Inflammatory macrophage (primary cell): Measurements from ENCODE around the gene CSHL1.

Experiments used
- DNase-seq, 2 donors: peaks; one replicate each; pipeline ENCODE4 v3.0.0-alpha.2; 2020 to 2022
- total RNA-seq, 18 experiments: gene quantifications; one replicate each; lab custom pipeline; 2026; ENCODE audit warnings: mixed read lengths in 6 of 18, inconsistent platforms in 2 of 18; lab: John Stamatoyannopoulos, UW

CSHL1 gene
- total RNA-seq = 0 to 0.03 (median 0) reads per million in 18 experiments

- DNase-seq = no peak
Measured at GRCh38 chr17:63911041-63911635, at the start of gene CSHL1. CSHL1 (minus strand) TSS chr17:63911258; CDS start chr17:63911196, 62 bp downstream.

GRCh38 chr17:63960430-63960829 lies 49.4 kb upstream of the CSHL1 start:
- DNase-seq = no peak

GRCh38 chr17:63960006-63960405 lies 48.9 kb upstream of the CSHL1 start:
- no peak for DNase-seq

GRCh38 chr17:63956296-63956920 lies 45.4 kb upstream of the CSHL1 start:
- DNase-seq = no peak

GRCh38 chr17:63955791-63956190 lies 44.7 kb upstream of the CSHL1 start:
- no peak for DNase-seq

GRCh38 chr17:63955232-63955631 lies 44.2 kb upstream of the CSHL1 start:
- no peak for DNase-seq

- DNase-seq = no peak
Measured at GRCh38 chr17:63954402-63955063, 43.5 kb upstream of the CSHL1 start.

- DNase-seq = no peak
Measured at GRCh38 chr17:63950940-63951907, 40.2 kb upstream of the CSHL1 start.

- no peak for DNase-seq
Measured at GRCh38 chr17:63949576-63950250, 38.7 kb upstream of the CSHL1 start.

GRCh38 chr17:63948521-63948920 lies 37.5 kb upstream of the CSHL1 start:
- DNase-seq = no peak

GRCh38 chr17:63947711-63948330 lies 36.8 kb upstream of the CSHL1 start:
- no peak for DNase-seq

- peak; percentile 28 to 49 for DNase-seq
Measured at GRCh38 chr17:63946440-63947363, 35.6 kb upstream of the CSHL1 start.

GRCh38 chr17:63945784-63946439 lies 34.9 kb upstream of the CSHL1 start:
- DNase-seq = no peak

GRCh38 chr17:63944736-63945499 lies 33.9 kb upstream of the CSHL1 start:
- no peak for DNase-seq

- no peak for DNase-seq
Measured at GRCh38 chr17:63943745-63944144, 32.7 kb upstream of the CSHL1 start.

GRCh38 chr17:63942309-63942985 lies 31.4 kb upstream of the CSHL1 start:
- DNase-seq = no peak

- no peak for DNase-seq
Measured at GRCh38 chr17:63941751-63942150, 30.7 kb upstream of the CSHL1 start.

GRCh38 chr17:63941162-63941561 lies 30.1 kb upstream of the CSHL1 start:
- no peak for DNase-seq

- DNase-seq = no peak
Measured at GRCh38 chr17:63940584-63940983, 29.5 kb upstream of the CSHL1 start.
